Measurements from ENCODE around the gene CDC14A. TPM values are rescaled to one million over a fixed set of nuclear protein-coding genes. Genes with fewer than 3 reads are reported as not detected.

CDC14A gene
- total RNA-seq, 2 experiments from 2014 or later = 4.9 to 7.2 TPM

- DNase-seq (ENCODE audit: low spot score) = no peak
- H3K36me3 ChIP-seq (ENCODE audit: insufficient read depth, low read length) = no peaks in the 10 kb centered on the region
- no peaks in the 10 kb centered on the region for H3K79me2 ChIP-seq (ENCODE audit: insufficient read depth, low read depth, low read length)
- no peak overlapping the region for H2AFZ ChIP-seq (ENCODE audit: low read length)
- no TSS peak for BruUV-seq (replicated peaks)
- POLR2A ChIA-PET = no interaction called here
- TF ChIP-seq, protein P1, sequence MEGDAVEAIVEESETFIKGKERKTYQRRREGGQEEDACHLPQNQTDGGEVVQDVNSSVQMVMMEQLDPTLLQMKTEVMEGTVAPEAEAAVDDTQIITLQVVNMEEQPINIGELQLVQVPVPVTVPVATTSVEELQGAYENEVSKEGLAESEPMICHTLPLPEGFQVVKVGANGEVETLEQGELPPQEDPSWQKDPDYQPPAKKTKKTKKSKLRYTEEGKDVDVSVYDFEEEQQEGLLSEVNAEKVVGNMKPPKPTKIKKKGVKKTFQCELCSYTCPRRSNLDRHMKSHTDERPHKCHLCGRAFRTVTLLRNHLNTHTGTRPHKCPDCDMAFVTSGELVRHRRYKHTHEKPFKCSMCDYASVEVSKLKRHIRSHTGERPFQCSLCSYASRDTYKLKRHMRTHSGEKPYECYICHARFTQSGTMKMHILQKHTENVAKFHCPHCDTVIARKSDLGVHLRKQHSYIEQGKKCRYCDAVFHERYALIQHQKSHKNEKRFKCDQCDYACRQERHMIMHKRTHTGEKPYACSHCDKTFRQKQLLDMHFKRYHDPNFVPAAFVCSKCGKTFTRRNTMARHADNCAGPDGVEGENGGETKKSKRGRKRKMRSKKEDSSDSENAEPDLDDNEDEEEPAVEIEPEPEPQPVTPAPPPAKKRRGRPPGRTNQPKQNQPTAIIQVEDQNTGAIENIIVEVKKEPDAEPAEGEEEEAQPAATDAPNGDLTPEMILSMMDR (conservative IDR thresholded peaks at IDR 0.05; ENCODE audit: low read length) = no peak
- no peak for TF ChIP-seq EZH2phosphoT487 (IDR thresholded peaks at IDR 0.05; ENCODE audit: borderline replicate concordance, low read depth, low read length)
- CTCF ChIA-PET (ENCODE audit: unreplicated experiment) = no interaction called here
- no peaks in the 10 kb centered on the region for H3K9me3 ChIP-seq (ENCODE audit: low read length)
- H3K4me1 ChIP-seq (ENCODE audit: insufficient read depth, low read length, poor library complexity, severe bottlenecking) = no peaks in the 10 kb centered on the region
- H3K4me2 ChIP-seq (ENCODE audit: low read length) = no peak overlapping the region
- no peaks in the 10 kb centered on the region for H3K9me2 ChIP-seq (ENCODE audit: insufficient read depth, low read length)
- no peak overlapping the region for H3K4me3 ChIP-seq (ENCODE audit: low read depth, low read length, poor library complexity, severe bottlenecking)
- no peak overlapping the region for H3K27ac ChIP-seq (ENCODE audit: low read depth, low read length, poor library complexity, severe bottlenecking)
- intact Hi-C loops (cut with micrococcal nuclease; ENCODE audit: unreplicated experiment) = no loop called here
- no peaks in the 10 kb centered on the region; the same call in 1 of the 2 replicates for H4K20me1 ChIP-seq (ENCODE audit: insufficient read depth, low read length)
Measured at GRCh38 chr1:100411019-100411418, 58.7 kb downstream of the CDC14A start.

DNA sequence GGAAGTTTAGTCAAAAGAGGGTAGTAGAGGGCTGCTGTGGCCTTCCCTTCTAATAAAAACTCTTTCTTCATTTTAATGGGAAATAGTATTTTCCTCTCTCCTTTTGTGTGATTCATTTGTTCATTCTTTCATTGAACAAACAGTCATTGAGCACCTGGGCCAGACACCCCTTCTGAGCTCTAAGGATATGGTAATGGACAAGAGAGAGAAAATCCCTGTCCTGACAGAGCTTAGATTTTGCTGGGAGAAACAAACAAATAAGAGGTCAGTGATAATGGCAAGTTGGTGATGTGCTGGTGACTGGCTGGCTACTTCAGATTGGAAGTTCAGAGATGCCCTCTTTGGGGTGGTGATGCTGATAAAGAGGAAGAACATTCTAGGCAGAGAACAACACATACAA is 59.3 kb downstream of the CDC14A start:
- TF ChIP-seq, protein P1 (conservative IDR thresholded peaks at IDR 0.05; ENCODE audit: low read length) = no peak
- no peak for TF ChIP-seq EZH2phosphoT487 (IDR thresholded peaks at IDR 0.05; ENCODE audit: borderline replicate concordance, low read depth, low read length)
- H3K79me2 ChIP-seq (ENCODE audit: insufficient read depth, low read depth, low read length) = no peaks in the 10 kb centered on the region
- no peaks in the 10 kb centered on the region for H3K4me1 ChIP-seq (ENCODE audit: insufficient read depth, low read length, poor library complexity, severe bottlenecking)
- H3K4me3 ChIP-seq (ENCODE audit: low read depth, low read length, poor library complexity, severe bottlenecking) = no peak overlapping the region
- intact Hi-C loops (cut with micrococcal nuclease; ENCODE audit: unreplicated experiment) = no loop called here
- H3K36me3 ChIP-seq (ENCODE audit: insufficient read depth, low read length) = no peaks in the 10 kb centered on the region
- no peak overlapping the region for H3K27ac ChIP-seq (ENCODE audit: low read depth, low read length, poor library complexity, severe bottlenecking)
- CTCF ChIA-PET (ENCODE audit: unreplicated experiment) = no interaction called here
- no peaks in the 10 kb centered on the region; the same call in 1 of the 2 replicates for H4K20me1 ChIP-seq (ENCODE audit: insufficient read depth, low read length)
- no TSS peak for BruUV-seq (replicated peaks)
- POLR2A ChIA-PET = no interaction called here
- no peak overlapping the region for H2AFZ ChIP-seq (ENCODE audit: low read length)
- no peak overlapping the region for H3K4me2 ChIP-seq (ENCODE audit: low read length)
- no peaks in the 10 kb centered on the region for H3K9me3 ChIP-seq (ENCODE audit: low read length)
- no peaks in the 10 kb centered on the region for H3K9me2 ChIP-seq (ENCODE audit: insufficient read depth, low read length)
- no peak for DNase-seq (ENCODE audit: low spot score)

DNA sequence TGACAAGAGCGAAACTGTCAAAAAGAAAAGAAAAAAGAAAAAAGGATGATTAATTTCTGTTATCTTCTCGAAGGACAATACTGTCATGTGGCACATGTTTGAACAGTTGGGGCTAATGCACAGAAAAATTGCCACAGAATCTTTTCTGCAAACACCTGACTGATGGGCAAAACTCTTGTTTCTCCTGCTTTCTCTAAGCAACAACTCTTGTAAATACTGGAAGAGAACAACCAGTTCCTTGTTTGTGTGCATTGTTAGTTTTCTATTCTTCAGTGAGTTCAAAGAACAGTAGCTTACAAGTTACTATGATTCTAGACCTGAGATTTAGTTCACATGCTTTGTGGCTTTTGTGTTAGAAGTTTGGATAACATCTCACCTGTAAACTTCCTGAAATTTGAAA is 60.7 kb downstream of the CDC14A start:
- POLR2A ChIA-PET = interaction anchor here (0.6 kb wide), 1 partner anchor 1216 kb away, joined by 3 read pairs; no protein-coding TSS in a partner anchor
- H3K36me3 ChIP-seq (ENCODE audit: insufficient read depth, low read length) = no peaks in the 10 kb centered on the region
- H4K20me1 ChIP-seq (ENCODE audit: insufficient read depth, low read length) = no peaks in the 10 kb centered on the region; the same call in 1 of the 2 replicates
- no peak overlapping the region for H3K4me2 ChIP-seq (ENCODE audit: low read length)
- no peak for DNase-seq (ENCODE audit: low spot score)
- no peaks in the 10 kb centered on the region for H3K9me3 ChIP-seq (ENCODE audit: low read length)
- no peaks in the 10 kb centered on the region for H3K9me2 ChIP-seq (ENCODE audit: insufficient read depth, low read length)
- H3K4me3 ChIP-seq (ENCODE audit: low read depth, low read length, poor library complexity, severe bottlenecking) = no peak overlapping the region
- no peak for TF ChIP-seq EZH2phosphoT487 (IDR thresholded peaks at IDR 0.05; ENCODE audit: borderline replicate concordance, low read depth, low read length)
- TF ChIP-seq, protein P1 (conservative IDR thresholded peaks at IDR 0.05; ENCODE audit: low read length) = no peak
- no TSS peak for BruUV-seq (replicated peaks)
- H3K79me2 ChIP-seq (ENCODE audit: insufficient read depth, low read depth, low read length) = no peaks in the 10 kb centered on the region
- intact Hi-C loops (cut with micrococcal nuclease; ENCODE audit: unreplicated experiment) = no loop called here
- H3K4me1 ChIP-seq (ENCODE audit: insufficient read depth, low read length, poor library complexity, severe bottlenecking) = no peaks in the 10 kb centered on the region
- H3K27ac ChIP-seq (ENCODE audit: low read depth, low read length, poor library complexity, severe bottlenecking) = no peak overlapping the region
- no peak overlapping the region for H2AFZ ChIP-seq (ENCODE audit: low read length)
- CTCF ChIA-PET (ENCODE audit: unreplicated experiment) = no interaction called here
